Activated naive CD8-positive, alpha-beta T cell treated with anti-CD3 and anti-CD28 coated beads, Interleukin-2, amount 10 ng/mL, durations not matched to agents 7 days and 5 days (primary cell): ENCODE measurements around the gene MOB3B. TPM values are rescaled to one million over a fixed set of nuclear protein-coding genes. Genes with fewer than 3 reads are reported as not detected.

Experiments used
- ATAC-seq: fragments of 150-1000 bp; cut with Tn5 transposase; one replicate; pipeline ENCODE4 v1.10.0; 2021; ENCODE audit warnings: low read depth, moderate library complexity
- POLR2A ChIA-PET: fragments of 350-600 bp; sonication (Branson Sonifier 250); formaldehyde crosslinking; loops from one replicate; lab custom pipeline; 2021; ENCODE audit warnings: antibody characterized with exemption; lab: Charles Lee
- DNase-seq: peaks from one replicate; pipeline ENCODE4 v3.0.0; 2021
- H3K27ac Mint-ChIP-seq: one replicate; pipeline ENCODE4 v1.8.0; 2022; ENCODE audit warnings: mild to moderate bottlenecking, mixed read lengths
- H3K27me3 Mint-ChIP-seq: one replicate; pipeline ENCODE4 v1.8.0; 2022; ENCODE audit warnings: mild to moderate bottlenecking, moderate library complexity, mixed read lengths
- H3K36me3 Mint-ChIP-seq: one replicate; pipeline ENCODE4 v1.8.0; 2021; ENCODE audit warnings: mild to moderate bottlenecking, mixed read lengths
- H3K4me1 Mint-ChIP-seq: one replicate; pipeline ENCODE4 v1.8.0; 2021; ENCODE audit warnings: mixed read lengths
- H3K4me3 Mint-ChIP-seq: one replicate; pipeline ENCODE4 v1.8.0; 2022; ENCODE audit warnings: mild to moderate bottlenecking, moderate library complexity, mixed read lengths
- H3K9me3 Mint-ChIP-seq: one replicate; pipeline ENCODE4 v1.8.0; 2021; ENCODE audit warnings: mixed read lengths
- total RNA-seq, 2 experiments: library from RNA; stranded (reverse); gene quantifications; one replicate each; pipeline ENCODE4 v1.2.3, GENCODE V29; 2021

The MOB3B gene
- total RNA-seq, 2 experiments from 2014 or later, result 3.2 to 3.6 TPM

- DNase-seq (no peak), ATAC-seq (no peak)
- Mint-ChIP-seq H3K36me3 (no peaks in the 10 kb centered on the region), H3K27ac (no peak overlapping the region), H3K4me3 (no peak overlapping the region), H3K4me1 (no peaks in the 10 kb centered on the region), H3K27me3 (peaks cover 10% of the 10 kb centered on the region), H3K9me3 (no peaks in the 10 kb centered on the region)
- POLR2A ChIA-PET, result no interaction called here
Measured at GRCh38 chr9:27304521-27304920, 225.1 kb downstream of the MOB3B start.

- POLR2A ChIA-PET, result no interaction called here
- peaks cover 10% of the 10 kb centered on the region for H3K27me3 Mint-ChIP-seq
- no peaks in the 10 kb centered on the region for H3K36me3 Mint-ChIP-seq
- H3K4me3 Mint-ChIP-seq, result no peak overlapping the region
- H3K9me3 Mint-ChIP-seq, result no peaks in the 10 kb centered on the region
- DNase-seq (no peak), ATAC-seq (no peak)
- H3K4me1 Mint-ChIP-seq, result no peaks in the 10 kb centered on the region
- H3K27ac Mint-ChIP-seq, result no peak overlapping the region
Measured at GRCh38 chr9:27303219-27303618, 226.4 kb downstream of the MOB3B start.

GRCh38 chr9:27297050-27297449 is 232.6 kb downstream of the MOB3B start, which contains the start of gene EQTN:
TSS of gene EQTN (minus strand) at chr9:27297150. CDS start at chr9:27297055, 95 bp downstream.
- no peaks in the 10 kb centered on the region for H3K4me1 Mint-ChIP-seq
- ATAC-seq, result no peak
- no peak within 1 kb of the TSS for H3K27ac Mint-ChIP-seq
- POLR2A ChIA-PET, result no interaction called here
- no peak for DNase-seq
- no peaks in the 10 kb centered on the region for H3K9me3 Mint-ChIP-seq
- peaks cover 8% of the 10 kb centered on the region for H3K27me3 Mint-ChIP-seq
- no peaks in the 10 kb centered on the region for H3K36me3 Mint-ChIP-seq
- H3K4me3 Mint-ChIP-seq, result no peak within 1 kb of the TSS

- POLR2A ChIA-PET, result no interaction called here
- ATAC-seq (no peak), DNase-seq (no peak)
- Mint-ChIP-seq H3K4me3 (no peak overlapping the region), H3K27me3 (peaks cover 13% of the 10 kb centered on the region), H3K9me3 (no peaks in the 10 kb centered on the region), H3K4me1 (no peaks in the 10 kb centered on the region), H3K36me3 (no peaks in the 10 kb centered on the region), H3K27ac (no peak overlapping the region)
Measured at GRCh38 chr9:27293996-27294395, 235.6 kb downstream of the MOB3B start.

- no peaks in the 10 kb centered on the region for H3K9me3 Mint-ChIP-seq
- no peak overlapping the region for H3K4me3 Mint-ChIP-seq
- no peak overlapping the region for H3K27ac Mint-ChIP-seq
- DNase-seq (no peak), ATAC-seq (no peak)
- no peaks in the 10 kb centered on the region for H3K36me3 Mint-ChIP-seq
- POLR2A ChIA-PET, result no interaction called here
- H3K4me1 Mint-ChIP-seq, result no peaks in the 10 kb centered on the region
- peaks cover 13% of the 10 kb centered on the region for H3K27me3 Mint-ChIP-seq
Measured at GRCh38 chr9:27292659-27293405, 236.8 kb downstream of the MOB3B start.

GRCh38 chr9:27291292-27291691 is 238.3 kb downstream of the MOB3B start:
- POLR2A ChIA-PET, result no interaction called here
- ATAC-seq, result no peak
- H3K27me3 Mint-ChIP-seq, result peaks cover 15% of the 10 kb centered on the region

GRCh38 chr9:27282269-27282668 is 247.3 kb downstream of the MOB3B start:
- no peaks in the 10 kb centered on the region for H3K4me1 Mint-ChIP-seq
- H3K36me3 Mint-ChIP-seq, result no peaks in the 10 kb centered on the region
- ATAC-seq (no peak), DNase-seq (no peak)
- H3K4me3 Mint-ChIP-seq, result no peak overlapping the region
- H3K9me3 Mint-ChIP-seq, result no peaks in the 10 kb centered on the region
- POLR2A ChIA-PET, result interaction anchor here (0.5 kb wide), 1 partner anchor 35 kb away, joined by 3 read pairs; no protein-coding TSS in a partner anchor
- H3K27me3 Mint-ChIP-seq, result peaks cover 22% of the 10 kb centered on the region
- H3K27ac Mint-ChIP-seq, result no peak overlapping the region

More at GRCh38 chr9:27291292-27291691, 238.3 kb downstream of the MOB3B start:
- no peaks in the 10 kb centered on the region for H3K36me3 Mint-ChIP-seq
- H3K4me1 Mint-ChIP-seq, result no peaks in the 10 kb centered on the region
- H3K4me3 Mint-ChIP-seq, result no peak overlapping the region
- H3K27ac Mint-ChIP-seq, result no peak overlapping the region
- DNase-seq, result no peak
- no peaks in the 10 kb centered on the region for H3K9me3 Mint-ChIP-seq

- H3K4me1 Mint-ChIP-seq, result no peaks in the 10 kb centered on the region
- H3K27ac Mint-ChIP-seq, result no peak overlapping the region
- H3K4me3 Mint-ChIP-seq, result no peak overlapping the region
- POLR2A ChIA-PET, result no interaction called here
- no peak for DNase-seq
- peaks cover 17% of the 10 kb centered on the region for H3K27me3 Mint-ChIP-seq
- ATAC-seq, result no peak
- H3K36me3 Mint-ChIP-seq, result no peaks in the 10 kb centered on the region
- H3K9me3 Mint-ChIP-seq, result no peaks in the 10 kb centered on the region
Measured at GRCh38 chr9:27280860-27281259, 248.8 kb downstream of the MOB3B start.

- H3K4me1 Mint-ChIP-seq, result no peaks in the 10 kb centered on the region
- peaks cover 17% of the 10 kb centered on the region for H3K27me3 Mint-ChIP-seq
- no peaks in the 10 kb centered on the region for H3K36me3 Mint-ChIP-seq
- ATAC-seq (no peak), DNase-seq (no peak)
- no peaks in the 10 kb centered on the region for H3K9me3 Mint-ChIP-seq
- POLR2A ChIA-PET, result no interaction called here
- no peak overlapping the region for H3K27ac Mint-ChIP-seq
- no peak overlapping the region for H3K4me3 Mint-ChIP-seq
Measured at GRCh38 chr9:27280249-27280648, 249.4 kb downstream of the MOB3B start.

GRCh38 chr9:27279611-27280010 is 250.0 kb downstream of the MOB3B start:
- no peak for DNase-seq
- Mint-ChIP-seq H3K36me3 (no peaks in the 10 kb centered on the region), H3K27me3 (peaks cover 19% of the 10 kb centered on the region), H3K9me3 (no peaks in the 10 kb centered on the region), H3K4me1 (no peaks in the 10 kb centered on the region), H3K4me3 (no peak overlapping the region), H3K27ac (no peak overlapping the region)
- ATAC-seq, result no peak
- POLR2A ChIA-PET, result no interaction called here

GRCh38 chr9:27278374-27278773 is 251.2 kb downstream of the MOB3B start:
- Mint-ChIP-seq H3K4me1 (no peaks in the 10 kb centered on the region), H3K27ac (no peak overlapping the region), H3K36me3 (no peaks in the 10 kb centered on the region), H3K27me3 (peaks cover 16% of the 10 kb centered on the region), H3K9me3 (no peaks in the 10 kb centered on the region), H3K4me3 (no peak overlapping the region)
- DNase-seq, result no peak
- no peak for ATAC-seq
- POLR2A ChIA-PET, result no interaction called here

GRCh38 chr9:27276193-27277030 is 253.2 kb downstream of the MOB3B start:
- H3K9me3 Mint-ChIP-seq, result no peaks in the 10 kb centered on the region
- POLR2A ChIA-PET, result no interaction called here
- H3K4me3 Mint-ChIP-seq, result no peak overlapping the region
- H3K27ac Mint-ChIP-seq, result no peak overlapping the region
- H3K36me3 Mint-ChIP-seq, result no peaks in the 10 kb centered on the region
- no peak for DNase-seq
- H3K27me3 Mint-ChIP-seq, result peaks cover 14% of the 10 kb centered on the region
- ATAC-seq, result no peak
- H3K4me1 Mint-ChIP-seq, result no peaks in the 10 kb centered on the region
